Fibroblast of mammary gland (primary cell): ENCODE data around the gene RAF1.
A peak's percentile ranks its signal among the peaks of the same experiment; 100 is the strongest.

Experiments
- DNase-seq: peaks from one replicate; pipeline ENCODE4 v3.0.0-alpha.2; 2010; ENCODE audit warnings: low read depth
- H3K4me3 ChIP-seq: 2 replicates; pipeline ENCODE4 v1.5.1; 2011; ENCODE audit warnings: low read depth, mild to moderate bottlenecking, low read length, moderate library complexity; ENCODE audit not compliant: control insufficient read depth
- CTCF ChIP-seq: conservative IDR thresholded peaks from 2 replicates; pipeline ENCODE4 v1.5.1; 2011; ENCODE audit warnings: low read depth, low read length, inconsistent platforms; ENCODE audit not compliant: control insufficient read depth, insufficient read depth

RAF1 gene

GRCh38 chr3:12559520-12559919 lies 104.4 kb downstream of the RAF1 start:
- no peak overlapping the region for H3K4me3 ChIP-seq
- no peak for DNase-seq
- no peak for TF ChIP-seq CTCF

- no peak overlapping the region for H3K4me3 ChIP-seq
- TF ChIP-seq CTCF, result no peak
- DNase-seq, result no peak
Measured at GRCh38 chr3:12558706-12559105, 105.2 kb downstream of the RAF1 start.

- DNase-seq, result peak; percentile 56
- peak overlapping the region; percentile 74 for H3K4me3 ChIP-seq
- no peak for TF ChIP-seq CTCF
Measured at GRCh38 chr3:12557473-12558100, 106.3 kb downstream of the RAF1 start.

- peak within 1 kb of the TSS; percentile 74 for H3K4me3 ChIP-seq
- no peak for TF ChIP-seq CTCF
- DNase-seq, result peak; percentile 76
Measured at GRCh38 chr3:12556690-12557472, 107.0 kb downstream of the RAF1 start, which contains the start of gene MKRN2. Gene MKRN2 (plus strand): TSS chr3:12557087. CDS start chr3:12557151, 64 bp downstream.

GRCh38 chr3:12556314-12556689 lies 107.6 kb downstream of the RAF1 start:
- DNase-seq, result no peak
- peak overlapping the region; percentile 74 for H3K4me3 ChIP-seq
- no peak for TF ChIP-seq CTCF

- no peak for TF ChIP-seq CTCF
- DNase-seq, result no peak
- H3K4me3 ChIP-seq, result peak overlapping the region; percentile 51
Measured at GRCh38 chr3:12553921-12554391, 110.0 kb downstream of the RAF1 start.
